Measurements from ENCODE around the gene VSNL1.

Gene VSNL1

DNA sequence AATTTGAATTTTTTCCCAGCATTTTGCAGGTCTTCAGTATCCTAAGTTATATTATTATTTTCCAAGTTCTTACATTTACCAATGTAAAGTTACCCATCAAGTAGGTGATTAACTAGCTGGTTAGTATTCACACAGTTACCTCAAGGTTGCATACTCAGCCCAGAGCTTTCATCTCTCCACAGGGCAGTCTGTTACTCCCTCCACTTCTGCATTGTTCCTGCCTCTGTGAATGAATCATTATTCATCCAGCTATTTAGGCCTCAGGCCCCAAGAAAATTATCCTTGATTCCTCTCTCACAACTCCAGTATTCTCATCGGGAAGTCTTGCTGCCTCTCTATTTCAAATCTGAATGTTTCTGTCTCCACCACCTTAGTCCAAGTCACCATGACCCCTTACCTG, 121.0 kb downstream of the VSNL1 start:
- TF ChIP-seq, protein P1, sequence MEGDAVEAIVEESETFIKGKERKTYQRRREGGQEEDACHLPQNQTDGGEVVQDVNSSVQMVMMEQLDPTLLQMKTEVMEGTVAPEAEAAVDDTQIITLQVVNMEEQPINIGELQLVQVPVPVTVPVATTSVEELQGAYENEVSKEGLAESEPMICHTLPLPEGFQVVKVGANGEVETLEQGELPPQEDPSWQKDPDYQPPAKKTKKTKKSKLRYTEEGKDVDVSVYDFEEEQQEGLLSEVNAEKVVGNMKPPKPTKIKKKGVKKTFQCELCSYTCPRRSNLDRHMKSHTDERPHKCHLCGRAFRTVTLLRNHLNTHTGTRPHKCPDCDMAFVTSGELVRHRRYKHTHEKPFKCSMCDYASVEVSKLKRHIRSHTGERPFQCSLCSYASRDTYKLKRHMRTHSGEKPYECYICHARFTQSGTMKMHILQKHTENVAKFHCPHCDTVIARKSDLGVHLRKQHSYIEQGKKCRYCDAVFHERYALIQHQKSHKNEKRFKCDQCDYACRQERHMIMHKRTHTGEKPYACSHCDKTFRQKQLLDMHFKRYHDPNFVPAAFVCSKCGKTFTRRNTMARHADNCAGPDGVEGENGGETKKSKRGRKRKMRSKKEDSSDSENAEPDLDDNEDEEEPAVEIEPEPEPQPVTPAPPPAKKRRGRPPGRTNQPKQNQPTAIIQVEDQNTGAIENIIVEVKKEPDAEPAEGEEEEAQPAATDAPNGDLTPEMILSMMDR (IDR thresholded peaks at IDR 0.05; ENCODE audit: low read depth, low read length, missing control alignments) = no peak
- no peak for DNase-seq
- Histone ChIP-seq H3K27me3 (replicated peaks) (no peaks in the 10 kb centered on the region), H3K4me3 (ENCODE audit: low read depth, low read length) (no peak overlapping the region), H3K27ac (no peak overlapping the region), H3K36me3 (replicated peaks) (peaks cover 3% of the 10 kb centered on the region)
- in situ Hi-C loops (cut with HindIII; ENCODE audit: low pct_ligation_motif_present, low sequenced_read_pairs) = no loop called here

DNA sequence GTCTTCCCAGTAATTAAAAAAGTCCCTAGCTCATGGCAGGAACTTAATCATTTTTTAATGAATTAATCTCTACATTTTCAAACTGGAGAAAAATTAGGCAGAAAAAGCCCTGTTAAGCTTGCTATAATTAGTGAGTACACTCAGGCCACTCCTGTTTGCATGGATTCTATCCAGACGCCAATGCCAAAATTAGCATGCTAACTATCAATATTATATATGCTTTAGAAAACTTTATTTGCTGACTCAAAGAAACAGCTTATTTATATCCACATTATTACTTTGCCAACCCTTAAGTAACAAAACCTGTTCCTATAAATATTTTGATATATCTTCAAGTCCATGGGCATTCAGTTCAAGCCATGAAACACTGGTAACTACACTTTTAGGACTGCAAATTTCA, 122.2 kb downstream of the VSNL1 start:
- in situ Hi-C loops (cut with HindIII; ENCODE audit: low pct_ligation_motif_present, low sequenced_read_pairs) = no loop called here
- no peak for DNase-seq
- no peaks in the 10 kb centered on the region for H3K27me3 ChIP-seq (replicated peaks)
- H3K4me3 ChIP-seq (ENCODE audit: low read depth, low read length) = no peak overlapping the region
- peaks cover 3% of the 10 kb centered on the region for H3K36me3 ChIP-seq (replicated peaks)
- TF ChIP-seq, protein P1 (IDR thresholded peaks at IDR 0.05; ENCODE audit: low read depth, low read length, missing control alignments) = no peak
- H3K27ac ChIP-seq = no peak overlapping the region

DNA sequence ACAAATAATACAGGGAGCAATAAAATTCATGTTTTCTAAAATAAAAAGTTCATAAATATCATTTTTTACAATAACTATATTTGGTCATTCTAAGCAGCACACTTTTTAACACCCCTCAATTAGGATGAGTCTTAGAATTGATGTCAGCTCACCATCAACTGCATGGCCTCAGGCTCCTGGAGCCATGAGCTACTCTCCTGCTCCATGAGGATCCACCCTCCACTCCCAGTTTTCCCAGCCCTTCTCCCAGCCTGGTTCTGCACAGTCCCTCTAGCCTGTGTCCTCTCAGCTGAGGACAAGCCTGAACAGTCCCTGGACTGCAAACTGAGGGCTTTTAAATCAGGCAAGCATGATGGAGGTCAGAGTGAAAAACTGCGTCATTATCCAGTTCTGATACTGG, 124.0 kb downstream of the VSNL1 start:
- TF ChIP-seq, protein P1 (IDR thresholded peaks at IDR 0.05; ENCODE audit: low read depth, low read length, missing control alignments) = no peak
- no peaks in the 10 kb centered on the region for H3K27me3 ChIP-seq (replicated peaks)
- peaks cover 9% of the 10 kb centered on the region for H3K36me3 ChIP-seq (replicated peaks)
- in situ Hi-C loops (cut with HindIII; ENCODE audit: low pct_ligation_motif_present, low sequenced_read_pairs) = no loop called here
- no peak for DNase-seq
- H3K27ac ChIP-seq = no peak overlapping the region
- H3K4me3 ChIP-seq (ENCODE audit: low read depth, low read length) = no peak overlapping the region

DNA sequence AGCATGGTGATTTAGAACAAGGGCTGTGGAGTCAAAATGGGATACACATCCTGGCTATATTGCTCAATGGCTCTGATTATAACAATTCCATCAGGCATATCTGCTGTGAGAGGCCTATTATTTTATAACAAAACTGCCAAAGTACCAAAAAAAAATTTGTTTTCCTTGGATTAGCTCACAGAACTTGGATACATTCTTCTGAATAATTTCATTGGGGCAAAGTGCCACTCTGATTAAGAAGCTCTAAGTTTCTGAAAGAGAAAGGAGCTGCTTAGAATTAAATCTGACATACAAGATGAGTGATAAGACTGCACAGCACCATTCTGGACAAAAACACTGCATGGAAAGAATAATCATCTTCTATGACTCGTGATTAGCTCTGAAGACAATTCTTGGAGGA, 127.4 kb downstream of the VSNL1 start:
- no peaks in the 10 kb centered on the region for H3K27me3 ChIP-seq (replicated peaks)
- DNase-seq = no peak
- H3K27ac ChIP-seq = no peak overlapping the region
- no peak overlapping the region for H3K4me3 ChIP-seq (ENCODE audit: low read depth, low read length)
- in situ Hi-C loops (cut with HindIII; ENCODE audit: low pct_ligation_motif_present, low sequenced_read_pairs) = no loop called here
- TF ChIP-seq, protein P1 (IDR thresholded peaks at IDR 0.05; ENCODE audit: low read depth, low read length, missing control alignments) = no peak
- peaks cover 17% of the 10 kb centered on the region for H3K36me3 ChIP-seq (replicated peaks)

DNA sequence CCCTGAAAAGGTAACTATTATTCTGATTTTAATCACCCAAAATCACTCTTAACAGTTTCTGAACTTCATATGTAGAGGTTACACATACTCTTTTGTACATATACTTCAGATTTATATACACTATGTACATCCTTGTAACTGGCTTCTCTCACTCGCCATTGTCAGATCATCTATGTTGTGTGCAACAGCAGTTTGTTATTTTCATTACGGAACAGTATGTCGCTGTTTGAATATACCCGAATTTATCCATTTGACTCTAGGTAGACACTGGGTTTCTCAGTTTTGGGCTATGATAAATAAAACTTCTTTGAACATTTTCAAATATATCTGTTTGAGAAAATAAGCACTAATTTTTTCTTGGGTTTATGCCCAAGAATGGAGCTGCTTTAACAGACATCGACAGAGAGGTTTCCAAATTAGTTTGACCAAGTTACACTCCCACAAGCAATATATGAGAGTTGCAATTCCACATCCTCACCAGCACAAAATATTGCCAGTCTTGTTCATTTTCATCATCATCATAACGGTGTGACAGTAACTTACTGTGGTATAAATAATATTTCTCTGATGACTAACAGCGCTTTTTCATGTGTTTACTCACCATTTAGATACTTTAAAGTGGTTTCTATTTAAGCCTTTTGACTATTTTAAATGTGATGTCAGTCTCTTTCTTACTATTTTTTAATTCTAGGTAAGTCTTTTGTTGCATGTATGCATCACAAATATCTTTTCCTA, 132.3 kb downstream of the VSNL1 start:
- peaks cover 14% of the 10 kb centered on the region for H3K36me3 ChIP-seq (replicated peaks)
- in situ Hi-C loops (cut with HindIII; ENCODE audit: low pct_ligation_motif_present, low sequenced_read_pairs) = no loop called here
- H3K4me3 ChIP-seq (ENCODE audit: low read depth, low read length) = no peak overlapping the region
- TF ChIP-seq, protein P1 (IDR thresholded peaks at IDR 0.05; ENCODE audit: low read depth, low read length, missing control alignments) = peak; percentile 4
- peak overlapping the region; percentile 35 for H3K27ac ChIP-seq
- no peaks in the 10 kb centered on the region for H3K27me3 ChIP-seq (replicated peaks)
- DNase-seq = peak; percentile 44

DNA sequence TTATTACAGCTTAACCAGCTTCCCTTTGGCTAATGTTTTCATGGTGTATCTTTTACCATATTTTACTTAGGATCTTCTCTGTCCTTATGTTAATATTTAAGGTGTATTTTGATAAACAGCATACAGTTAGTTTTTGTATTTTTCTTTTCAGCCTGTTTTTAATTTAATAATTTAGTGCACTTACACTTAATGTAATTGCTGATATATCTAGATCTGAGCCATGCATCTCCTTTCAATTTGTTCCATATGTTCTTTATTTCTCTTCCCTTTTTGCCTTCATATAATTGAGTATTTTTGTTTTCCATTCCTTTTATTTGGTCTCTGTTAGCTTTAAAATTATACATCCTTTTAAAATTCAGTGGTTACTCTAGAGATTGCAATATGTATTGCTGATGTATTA, 134.3 kb downstream of the VSNL1 start:
- no peak for DNase-seq
- in situ Hi-C loops (cut with HindIII; ENCODE audit: low pct_ligation_motif_present, low sequenced_read_pairs) = no loop called here
- no peak overlapping the region for H3K4me3 ChIP-seq (ENCODE audit: low read depth, low read length)
- no peak overlapping the region for H3K27ac ChIP-seq
- TF ChIP-seq, protein P1 (IDR thresholded peaks at IDR 0.05; ENCODE audit: low read depth, low read length, missing control alignments) = no peak
- H3K27me3 ChIP-seq (replicated peaks) = no peaks in the 10 kb centered on the region
- H3K36me3 ChIP-seq (replicated peaks) = peaks cover 5% of the 10 kb centered on the region

All from brain microvascular endothelial cell (primary cell).